GM13977 (cell line): ENCODE data around the gene MRPL42.
"Not testable (repeated sequence)": the region's sequence is repeated elsewhere in the genome, so short reads cannot be mapped to it uniquely, and the experiment has no call there.

Source experiments
- DNase-seq: peaks from one replicate; pipeline ENCODE4 v3.0.0; 2012; ENCODE audit warnings: low spot score
- CTCF ChIP-seq: IDR thresholded peaks from 2 replicates; pipeline ENCODE4 v1.5.1; 2012; ENCODE audit warnings: mild to moderate bottlenecking, control low read depth; ENCODE audit not compliant: insufficient read depth; ENCODE audit errors: extremely low read depth, missing control alignments
- in situ Hi-C: fragments of 300-500 bp; cut with MboI; formaldehyde crosslinking; loops from one replicate; pipeline ENCODE4 v1.12.0; 2022; ENCODE audit warnings: low sequenced_read_pairs, low pct_unique_long_range_greater_than_20kb, mixed read lengths, inconsistent platforms; ENCODE audit not compliant: unreplicated experiment

MRPL42 gene

GRCh38 chr12:93484315-93484981 is 17.1 kb downstream of the MRPL42 start:
- in situ Hi-C loops, result no loop called here

DNA sequence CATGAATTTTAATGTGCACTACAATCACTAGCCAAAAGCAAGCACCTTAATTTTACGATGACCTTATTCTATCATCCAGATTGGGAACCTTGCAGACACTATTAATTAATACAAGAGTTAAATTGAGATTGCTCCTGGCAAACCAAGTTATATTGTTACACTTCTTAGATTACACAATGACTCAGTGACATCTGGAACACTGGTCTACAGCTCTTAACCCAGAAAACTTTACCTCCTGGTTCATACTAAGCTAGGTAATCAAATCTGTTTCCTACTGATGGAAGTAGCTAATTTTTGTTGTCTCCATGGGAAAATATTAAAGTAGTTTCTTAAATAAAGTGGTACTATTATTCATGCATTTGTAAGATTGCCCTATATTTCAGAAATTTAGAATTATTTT is 25.5 kb downstream of the MRPL42 start:
- in situ Hi-C loops, DNase-seq: not testable (repeated sequence)

More at GRCh38 chr12:93484315-93484981, 17.1 kb downstream of the MRPL42 start:
- TF ChIP-seq CTCF, result no peak
- DNase-seq, result no peak

GRCh38 chr12:93494096-93494495 is 26.8 kb downstream of the MRPL42 start:
- no peak for DNase-seq
- TF ChIP-seq CTCF, result no peak
- in situ Hi-C loops, result no loop called here

DNA sequence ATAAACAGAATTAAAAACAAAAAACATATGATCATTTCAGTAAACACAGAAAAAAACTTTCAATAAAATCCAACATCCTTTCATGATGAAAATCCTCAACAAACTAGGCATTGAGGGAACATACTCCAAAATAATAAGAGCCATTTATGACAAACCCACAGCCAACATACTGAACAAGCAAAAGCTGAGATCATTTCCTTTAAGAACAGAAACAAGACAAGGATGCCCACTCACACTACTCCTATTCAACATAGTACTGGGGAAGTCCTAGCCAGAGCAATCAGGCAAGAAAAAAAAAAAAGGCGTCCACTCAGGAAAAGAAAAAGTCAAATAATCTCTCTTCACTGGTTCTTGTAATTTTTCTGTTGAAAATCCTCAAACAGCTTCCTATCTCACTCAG is 30.1 kb downstream of the MRPL42 start:
- no peak for TF ChIP-seq CTCF
- in situ Hi-C loops, result no loop called here
- no peak for DNase-seq

DNA sequence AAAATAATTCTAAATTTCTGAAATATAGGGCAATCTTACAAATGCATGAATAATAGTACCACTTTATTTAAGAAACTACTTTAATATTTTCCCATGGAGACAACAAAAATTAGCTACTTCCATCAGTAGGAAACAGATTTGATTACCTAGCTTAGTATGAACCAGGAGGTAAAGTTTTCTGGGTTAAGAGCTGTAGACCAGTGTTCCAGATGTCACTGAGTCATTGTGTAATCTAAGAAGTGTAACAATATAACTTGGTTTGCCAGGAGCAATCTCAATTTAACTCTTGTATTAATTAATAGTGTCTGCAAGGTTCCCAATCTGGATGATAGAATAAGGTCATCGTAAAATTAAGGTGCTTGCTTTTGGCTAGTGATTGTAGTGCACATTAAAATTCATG is 31.5 kb downstream of the MRPL42 start:
- DNase-seq, in situ Hi-C loops: not testable (repeated sequence)

GRCh38 chr12:93500201-93500600 is 32.9 kb downstream of the MRPL42 start:
- in situ Hi-C loops, result loop anchor here (25.0 kb wide), 1 partner anchor 612 kb away; no protein-coding TSS in a partner anchor
- TF ChIP-seq CTCF, result no peak
- DNase-seq, result no peak

- no peak for TF ChIP-seq CTCF
- in situ Hi-C loops, result loop anchor here (25.0 kb wide), 1 partner anchor 612 kb away; no protein-coding TSS in a partner anchor
- DNase-seq, result no peak
Observed at GRCh38 chr12:93500667-93501066, 33.4 kb downstream of the MRPL42 start.
